Measurements from ENCODE around the gene CSAD.
A peak's percentile ranks its signal among the peaks of the same experiment; 100 is the strongest.

The CSAD gene, protein sequence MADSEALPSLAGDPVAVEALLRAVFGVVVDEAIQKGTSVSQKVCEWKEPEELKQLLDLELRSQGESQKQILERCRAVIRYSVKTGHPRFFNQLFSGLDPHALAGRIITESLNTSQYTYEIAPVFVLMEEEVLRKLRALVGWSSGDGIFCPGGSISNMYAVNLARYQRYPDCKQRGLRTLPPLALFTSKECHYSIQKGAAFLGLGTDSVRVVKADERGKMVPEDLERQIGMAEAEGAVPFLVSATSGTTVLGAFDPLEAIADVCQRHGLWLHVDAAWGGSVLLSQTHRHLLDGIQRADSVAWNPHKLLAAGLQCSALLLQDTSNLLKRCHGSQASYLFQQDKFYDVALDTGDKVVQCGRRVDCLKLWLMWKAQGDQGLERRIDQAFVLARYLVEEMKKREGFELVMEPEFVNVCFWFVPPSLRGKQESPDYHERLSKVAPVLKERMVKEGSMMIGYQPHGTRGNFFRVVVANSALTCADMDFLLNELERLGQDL
- total RNA-seq: 58.0 reads per million, percentile 71 among the genes with 10 or more reads in this experiment

GRCh38 chr12:53180220-53180930 is at the start of gene CSAD, which contains the start of gene ZNF740:
Gene CSAD, minus strand, starts transcription at chr12:53180925. Its CDS starts 7,455 bp downstream, at chr12:53173470.
Gene ZNF740, plus strand, starts transcription at chr12:53180722. Its CDS starts 1,262 bp downstream, at chr12:53181984.
- peak; percentile 97 for DNase-seq

- no peak for DNase-seq
Measured at GRCh38 chr12:53230108-53230845, 49.6 kb upstream of the CSAD start.

DNA sequence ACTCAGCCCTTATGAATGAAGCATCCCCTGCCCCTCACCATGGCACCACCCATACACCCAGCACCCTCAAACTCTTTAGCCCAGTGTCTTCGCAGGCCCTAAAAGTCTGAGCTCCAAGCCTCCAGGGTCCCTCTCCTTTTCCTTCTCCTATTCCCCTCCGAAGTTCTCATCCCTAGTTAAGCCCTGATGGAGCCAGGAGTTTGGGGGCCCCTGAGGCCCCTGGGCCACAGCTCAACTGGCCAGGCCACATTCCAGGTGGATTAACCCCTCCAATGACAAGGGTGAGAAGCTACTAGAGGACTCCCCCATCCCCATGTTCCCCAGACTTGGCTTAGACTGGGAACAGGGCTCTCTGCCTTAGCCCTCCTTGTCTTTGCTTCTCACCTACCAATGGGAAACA is 48.7 kb upstream of the CSAD start:
- DNase-seq: no peak

DNA sequence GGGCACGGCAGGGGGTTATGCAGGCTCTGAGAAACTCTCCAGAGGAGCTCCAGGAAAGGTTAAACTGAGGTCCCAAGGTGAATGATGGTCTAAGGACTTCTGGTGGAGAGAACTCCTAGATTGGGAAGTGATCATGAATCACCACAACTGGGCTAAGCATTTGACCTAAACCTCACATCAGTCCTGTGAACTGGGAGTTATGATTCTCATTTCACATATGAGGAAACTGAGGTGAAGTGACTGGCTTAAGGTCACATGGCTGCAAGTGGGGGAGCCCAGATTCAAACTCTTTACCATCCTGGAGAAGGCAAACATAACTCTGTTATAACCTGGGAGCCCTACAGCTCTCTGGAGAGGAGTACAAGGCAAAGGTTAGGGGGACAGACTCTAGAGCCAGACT is 47.1 kb upstream of the CSAD start:
- DNase-seq: no peak

DNA sequence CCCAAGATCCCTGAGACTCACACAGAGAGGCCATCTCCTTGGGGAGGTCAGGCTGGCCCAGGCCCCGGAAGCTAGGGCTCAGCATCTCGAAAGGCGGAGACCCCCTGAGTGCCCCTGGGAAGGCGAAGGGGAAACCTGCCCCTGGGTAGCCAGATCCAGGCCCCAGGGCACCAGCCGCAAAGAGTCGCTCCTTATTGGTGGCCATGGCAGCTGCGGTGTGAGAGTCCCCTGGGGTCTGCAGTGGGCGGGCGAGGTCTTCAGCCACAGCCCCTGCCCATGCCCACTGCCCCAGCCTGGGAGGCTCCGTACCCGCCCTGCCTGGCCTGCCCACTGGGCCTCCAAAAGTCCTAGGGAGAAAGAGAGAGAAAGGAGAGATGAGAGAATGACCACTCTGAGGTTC is 46.6 kb upstream of the CSAD start:
- DNase-seq: no peak

GRCh38 chr12:53226815-53227214 is 46.1 kb upstream of the CSAD start:
- no peak for DNase-seq

- DNase-seq: no peak
Measured at GRCh38 chr12:53225635-53226424, 45.1 kb upstream of the CSAD start.

DNA sequence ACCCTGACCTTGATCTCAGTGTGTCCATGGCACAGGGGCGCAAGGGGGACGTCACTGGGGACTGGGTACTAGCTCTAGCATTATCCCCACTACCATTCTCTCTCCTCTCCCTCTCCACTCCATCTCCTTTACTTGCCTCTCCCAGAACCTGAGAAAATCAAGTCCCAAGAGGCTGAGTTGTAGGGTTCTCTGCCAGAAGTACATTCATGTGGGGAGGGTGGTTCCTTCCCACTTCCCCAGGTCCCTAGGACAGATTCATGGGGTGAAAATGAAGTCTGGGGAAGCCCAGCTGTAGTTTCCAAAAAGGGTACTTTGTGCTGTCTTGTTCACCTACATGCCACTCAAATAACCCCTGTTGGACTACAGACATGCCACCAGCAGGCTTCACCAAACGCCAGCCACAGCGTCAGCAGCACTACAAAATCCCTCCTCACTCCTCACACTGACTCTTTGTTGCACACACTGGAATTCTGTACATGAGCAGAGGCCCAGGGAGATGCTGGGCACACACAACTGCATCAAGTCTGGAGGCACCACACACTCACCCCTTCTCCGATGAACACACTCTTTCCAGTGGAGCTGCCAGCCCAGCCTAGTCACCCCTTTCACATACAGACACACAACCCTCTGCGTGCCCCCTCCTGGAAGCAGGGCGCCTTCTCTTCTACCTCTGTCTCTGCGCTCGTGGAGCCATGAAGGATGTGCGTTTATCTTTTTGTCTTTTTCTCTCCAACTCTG is 44.3 kb upstream of the CSAD start:
- no peak for DNase-seq

- DNase-seq: no peak
Measured at GRCh38 chr12:53224061-53224896, 43.6 kb upstream of the CSAD start.

GRCh38 chr12:53223389-53224060 is 42.8 kb upstream of the CSAD start:
- DNase-seq: no peak

- DNase-seq: no peak
Measured at GRCh38 chr12:53222806-53223261, 42.1 kb upstream of the CSAD start.

- DNase-seq: no peak
Measured at GRCh38 chr12:53222170-53222721, 41.5 kb upstream of the CSAD start.

DNA sequence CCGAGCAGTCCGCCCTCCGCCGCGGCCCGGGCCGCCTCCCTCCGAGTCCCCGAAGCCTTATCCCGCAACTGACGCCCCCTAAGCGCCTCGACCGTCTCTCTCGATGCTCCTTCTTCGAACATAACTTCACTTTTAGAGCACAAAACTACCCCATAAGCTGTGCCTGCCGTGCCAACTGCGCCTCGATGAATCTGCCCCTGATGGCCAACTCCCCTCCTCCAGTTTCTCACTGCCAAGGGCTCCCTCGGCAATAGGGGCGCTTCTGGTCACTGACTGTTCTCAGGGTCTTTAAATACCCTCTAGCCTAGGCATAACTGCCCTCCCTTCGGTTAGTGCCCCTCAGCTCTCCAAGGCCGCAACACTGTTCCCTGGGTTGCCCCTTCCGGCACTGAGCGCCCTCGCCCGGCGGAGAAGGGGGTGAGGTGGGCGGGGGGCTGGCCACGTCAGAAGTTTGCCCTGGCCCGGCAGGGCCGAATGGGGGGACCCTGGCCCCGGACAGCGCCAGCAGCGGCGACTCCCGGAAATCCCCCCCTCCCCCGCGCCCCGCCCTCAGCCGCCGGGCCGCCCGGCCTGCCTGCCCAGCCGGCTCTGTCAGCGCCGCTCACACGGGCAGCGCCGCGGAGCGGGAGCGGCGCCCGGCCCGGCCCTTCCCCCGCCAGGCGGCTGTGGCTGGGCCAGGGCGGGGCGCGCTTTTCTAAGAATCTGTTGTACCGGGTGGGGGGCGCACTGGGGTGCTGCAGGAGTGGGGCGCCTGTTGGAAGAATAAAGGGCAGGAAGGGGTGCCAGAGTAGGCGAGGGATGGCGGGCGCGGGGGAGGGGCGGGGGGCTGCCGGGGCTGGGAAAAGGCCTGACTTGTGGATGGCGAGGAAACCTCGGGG is 40.7 kb upstream of the CSAD start:
- peak; percentile 35 for DNase-seq

GRCh38 chr12:53220694-53221202 is 40.0 kb upstream of the CSAD start:
- DNase-seq: peak; percentile 65

GRCh38 chr12:53219956-53220693 is 39.4 kb upstream of the CSAD start:
- peak; percentile 74 for DNase-seq

DNA sequence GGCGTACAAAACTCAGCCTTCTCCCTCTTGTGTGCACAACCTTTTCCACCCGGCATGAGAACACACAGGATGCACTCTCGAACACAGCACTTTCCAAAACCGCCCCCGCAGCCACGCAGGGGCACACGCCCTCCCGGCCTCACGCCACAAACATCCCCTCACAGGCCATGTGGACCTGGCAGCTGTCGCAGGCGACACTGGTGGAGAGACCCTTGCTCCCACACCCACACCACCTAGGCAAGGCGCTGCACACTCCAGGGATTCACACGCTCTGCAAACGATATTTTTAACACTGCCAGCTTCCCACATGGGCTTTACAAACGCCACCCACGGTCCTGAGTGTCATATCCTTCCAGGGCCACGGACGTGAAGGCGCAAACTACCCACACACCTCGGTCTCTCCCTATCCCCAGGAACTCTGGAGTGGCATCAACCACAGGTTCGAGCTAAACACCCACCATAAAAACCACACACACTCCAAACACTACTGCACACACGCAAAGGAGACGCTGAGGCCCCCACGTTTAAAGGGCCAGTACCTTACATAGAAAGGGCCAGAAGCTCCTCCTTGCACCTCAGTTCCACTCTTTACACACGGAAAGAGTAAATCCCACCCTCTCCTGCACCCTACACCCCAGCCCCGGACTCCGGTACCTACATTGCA is 38.7 kb upstream of the CSAD start:
- no peak for DNase-seq

Data from effector CD4-positive, alpha-beta T cell (primary cell).